B cell (primary cell): ENCODE results near the gene TP63. TPM values are rescaled to one million over a fixed set of nuclear protein-coding genes. Genes with fewer than 3 reads are reported as not detected.

Experiments used
- ATAC-seq: fragments of 200-7000 bp; cut with Tn5 transposase; one replicate; pipeline ENCODE4 v1.10.0; 2021; ENCODE audit warnings: low read depth, mild to moderate bottlenecking, moderate number of reproducible peaks, moderate library complexity
- CTCF ChIA-PET: fragments of 350-600 bp; sonication (Branson Sonifier 250); formaldehyde crosslinking; loops from one replicate; lab custom pipeline; 2021; ENCODE audit warnings: antibody characterized with exemption, inconsistent platforms; lab: Charles Lee
- POLR2A ChIA-PET: fragments of 350-600 bp; sonication (Branson Sonifier 250); formaldehyde crosslinking; loops from one replicate; lab custom pipeline; 2021; ENCODE audit warnings: antibody characterized with exemption; lab: Charles Lee
- DNase-seq: peaks from one replicate; pipeline ENCODE4 v3.0.0; 2013
- H2AFZ ChIP-seq: 2 replicates; pipeline ENCODE4 v1.6.1; 2012; ENCODE audit warnings: mild to moderate bottlenecking, low read depth, low read length; ENCODE audit not compliant: insufficient read depth, poor library complexity, severe bottlenecking
- H3K27ac ChIP-seq, 2 donors: 1 replicate in 1 of 2; 2 replicates in 1 of 2; pipeline ENCODE4 v1.5.1; 2012 to 2013; ENCODE audit warnings: low read length in 2 of 2, mild to moderate bottlenecking in 2 of 2, moderate library complexity in 1 of 2
- H3K27me3 ChIP-seq, 4 experiments: fragments of 200-600 bp in 1 of 4; sonication (generic) in 1 of 4; replicated peaks in 1 of 4; 1 replicate in 2 of 4; 2 replicates in 2 of 4; pipeline versions ENCODE4 v1.6.1 to v1.7.0; 2013 to 2016; ENCODE audit warnings: low read length in 3 of 4, mild to moderate bottlenecking in 2 of 4, mixed read lengths in 1 of 4, moderate library complexity in 1 of 4; ENCODE audit not compliant: insufficient read depth in 4 of 4, control insufficient read depth in 3 of 4; ENCODE audit errors: control extremely low read depth in 1 of 4
- H3K36me3 ChIP-seq, 2 experiments: replicated peaks in 1 of 2; 1 replicate in 1 of 2; 2 replicates in 1 of 2; pipeline versions ENCODE4 v1.6.1 to v1.7.1; 2013; ENCODE audit warnings: low read length in 1 of 2; ENCODE audit not compliant: insufficient read depth in 2 of 2, control insufficient read depth in 1 of 2; ENCODE audit errors: control extremely low read depth in 1 of 2, extremely low read depth in 1 of 2
- H3K4me1 ChIP-seq, 2 donors: fragments of 200-600 bp in 1 of 2; sonication (generic) in 1 of 2; 1 replicate in 1 of 2; 2 replicates in 1 of 2; pipeline versions ENCODE4 v1.5.1 to v1.6.1; 2013 to 2017; ENCODE audit warnings: low read length in 2 of 2; ENCODE audit not compliant: control insufficient read depth in 2 of 2, insufficient read depth in 2 of 2
- H3K4me2 ChIP-seq: replicated peaks from 2 replicates; pipeline ENCODE3; 2012; ENCODE audit warnings: mild to moderate bottlenecking, low read depth, low read length; ENCODE audit not compliant: poor library complexity, severe bottlenecking
- H3K4me3 ChIP-seq, 5 experiments: fragments of 200-600 bp in 1 of 5; sonication (generic) in 1 of 5; 1 replicate in 3 of 5; 2 replicates in 2 of 5; pipeline versions ENCODE4 v1.5.1 to v1.7.0; 2011 to 2016; ENCODE audit warnings: low read length in 4 of 5, mild to moderate bottlenecking in 4 of 5, low read depth in 2 of 5, control low read depth in 1 of 5, moderate library complexity in 1 of 5; ENCODE audit not compliant: insufficient read depth in 1 of 5; ENCODE audit errors: control extremely low read depth in 1 of 5, extremely low read depth in 1 of 5
- H3K79me2 ChIP-seq: fragments of 200-600 bp; sonication (generic); one replicate; pipeline ENCODE4 v1.6.0; 2016; ENCODE audit warnings: low read length; ENCODE audit not compliant: control insufficient read depth, insufficient read depth
- H3K9ac ChIP-seq: fragments of 200-600 bp; sonication (generic); 2 replicates; pipeline ENCODE4 v1.6.1; 2017; ENCODE audit warnings: mild to moderate bottlenecking, low read length, moderate library complexity
- H3K9me3 ChIP-seq, 3 donors: one replicate each; pipeline versions ENCODE4 v1.6.1 to v1.7.1; 2013; ENCODE audit warnings: low read length in 2 of 3; ENCODE audit not compliant: control insufficient read depth in 2 of 3, insufficient read depth in 1 of 3; ENCODE audit errors: control extremely low read depth in 1 of 3
- H4K20me1 ChIP-seq: 2 replicates; pipeline ENCODE4 v1.6.0; 2012; ENCODE audit warnings: mild to moderate bottlenecking, low read length; ENCODE audit not compliant: insufficient read depth, control insufficient read depth, poor library complexity, severe bottlenecking
- H3K27ac Mint-ChIP-seq: one replicate; pipeline ENCODE4 v1.8.0; 2021; ENCODE audit warnings: mixed read lengths
- H3K27me3 Mint-ChIP-seq: one replicate; pipeline ENCODE4 v1.8.0; 2021; ENCODE audit warnings: mixed read lengths
- H3K4me1 Mint-ChIP-seq: one replicate; pipeline ENCODE4 v1.8.0; 2021; ENCODE audit warnings: mixed read lengths
- H3K4me3 Mint-ChIP-seq: one replicate; pipeline ENCODE4 v1.8.0; 2021; ENCODE audit warnings: mixed read lengths
- H3K9me3 Mint-ChIP-seq: one replicate; pipeline ENCODE4 v1.8.0; 2022; ENCODE audit warnings: mixed read lengths; ENCODE audit not compliant: insufficient read depth
- CTCF ChIP-seq: fragments of 200-600 bp; IDR thresholded peaks from one replicate; pipeline ENCODE4 v1.8.0; 2022; ENCODE audit warnings: antibody characterized with exemption, mild to moderate bottlenecking
- EZH2 ChIP-seq: IDR thresholded peaks from 2 replicates; pipeline ENCODE4 v1.6.1; 2012; ENCODE audit warnings: borderline replicate concordance, low read depth, mild to moderate bottlenecking, moderate library complexity, low read length; ENCODE audit not compliant: insufficient read depth, poor library complexity, severe bottlenecking
- WGBS: methylation state at CpG from one replicate; pipeline ENCODE4 v1.1.5; 2013; ENCODE audit warnings: missing lambda C conversion rate; ENCODE audit not compliant: insufficient coverage; 5-methylcytosine and 5-hydroxymethylcytosine counted together
- intact Hi-C: fragments of 100-400 bp; cut with micrococcal nuclease; formaldehyde crosslinking; loops from one replicate; pipeline ENCODE4 v1.10.0; 2022
- polyA plus RNA-seq: library from polyadenylated mRNA; depleted of rRNA; stranded (reverse); fragments of >200 nt; gene quantifications from 2 replicates; pipeline ENCODE4 v1.2.3, GENCODE V29; 2012
- total RNA-seq, 2 donors: library from RNA; stranded (reverse); fragments of 120-200 nt in 1 of 2; gene quantifications; 1 replicate in 1 of 2; 2 replicates in 1 of 2; pipeline versions ENCODE4 v1.2.3 to v1.2.4, GENCODE V29; 2013 to 2022

TP63 gene
- total and polyA plus RNA-seq, 2 donors (not counting 1 experiment from before 2014, with no cell fraction given), result 1.2 to 2.0 TPM

- Histone ChIP-seq H3K27ac (no peak overlapping the region), H3K79me2 (no peaks in the 10 kb centered on the region), H3K4me2 (no peak overlapping the region), H3K4me1 (no peaks in the 10 kb centered on the region), H3K9me3 (no peaks in the 10 kb centered on the region), H2AFZ (no peak overlapping the region), H3K4me3 (no peak overlapping the region), H3K9ac (no peak overlapping the region), H3K36me3 (no peaks in the 10 kb centered on the region), H3K27me3 (peaks cover 0 to 4% (median 0%) of the 10 kb centered on the region in 4 experiments), H4K20me1 (no peaks in the 10 kb centered on the region)
- CTCF ChIA-PET, result no interaction called here
- ATAC-seq (no peak), DNase-seq (no peak)
- intact Hi-C loops, result no loop called here
- H3K27ac Mint-ChIP-seq, result no peak overlapping the region
- TF ChIP-seq CTCF (no peak), EZH2 (no peak)
- peaks cover 17% of the 10 kb centered on the region for H3K27me3 Mint-ChIP-seq
- POLR2A ChIA-PET, result no interaction called here
- no peaks in the 10 kb centered on the region for H3K9me3 Mint-ChIP-seq
- H3K4me1 Mint-ChIP-seq, result no peaks in the 10 kb centered on the region
- H3K4me3 Mint-ChIP-seq, result no peak overlapping the region
- WGBS, result 17% methylated on average over 1 of the region's 1 CpG
These were observed 279.8 kb downstream of the TP63 start for GRCh38 chr3:189911001-189911400.

DNA sequence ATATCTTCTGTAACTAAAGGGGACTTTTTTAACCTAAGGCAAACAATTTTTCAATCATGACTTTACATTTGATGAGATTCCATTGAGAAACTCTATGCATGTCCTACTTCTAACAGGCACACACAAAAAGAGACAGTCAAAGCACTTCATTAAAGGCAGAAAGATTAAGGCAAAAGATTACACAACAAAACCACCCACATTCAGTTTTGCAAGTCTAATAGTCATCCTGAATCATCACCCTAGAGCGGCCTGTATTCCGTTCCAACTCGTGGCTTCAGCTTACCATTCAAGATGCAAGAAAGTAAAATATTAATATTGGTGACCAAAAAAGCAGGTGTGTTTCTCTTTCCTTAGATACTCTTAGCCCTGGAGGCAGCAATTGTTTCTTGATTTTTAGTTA, 283.6 kb downstream of the TP63 start:
- Mint-ChIP-seq H3K27ac (no peak overlapping the region), H3K4me3 (no peak overlapping the region), H3K4me1 (no peaks in the 10 kb centered on the region), H3K9me3 (no peaks in the 10 kb centered on the region), H3K27me3 (peaks cover 9% of the 10 kb centered on the region)
- no peaks in the 10 kb centered on the region for H3K79me2 ChIP-seq
- ChIA-PET CTCF (no interaction called here), POLR2A (no interaction called here)
- H3K4me2 ChIP-seq, result no peak overlapping the region
- H3K4me1 ChIP-seq, result no peaks in the 10 kb centered on the region
- H3K9ac ChIP-seq, result no peak overlapping the region
- no peak overlapping the region for H2AFZ ChIP-seq
- H3K9me3 ChIP-seq, result no peaks in the 10 kb centered on the region
- H3K27ac ChIP-seq, result no peak overlapping the region
- intact Hi-C loops, result no loop called here
- no peak overlapping the region for H3K4me3 ChIP-seq
- WGBS, result no CpG with 5 or more reads among the region's 3 CpGs
- DNase-seq (no peak), ATAC-seq (no peak)
- H3K27me3 ChIP-seq, result peaks cover 0 to 4% (median 0%) of the 10 kb centered on the region in 4 experiments
- H4K20me1 ChIP-seq, result no peaks in the 10 kb centered on the region
- H3K36me3 ChIP-seq, result no peaks in the 10 kb centered on the region
- no peak for TF ChIP-seq CTCF
- TF ChIP-seq EZH2, result no peak
